ENCODE results near the gene ABCC12.
"Not testable (repeated sequence)": the region's sequence is repeated elsewhere in the genome, so short reads cannot be mapped to it uniquely, and the experiment has no call there.

Gene ABCC12

DNA sequence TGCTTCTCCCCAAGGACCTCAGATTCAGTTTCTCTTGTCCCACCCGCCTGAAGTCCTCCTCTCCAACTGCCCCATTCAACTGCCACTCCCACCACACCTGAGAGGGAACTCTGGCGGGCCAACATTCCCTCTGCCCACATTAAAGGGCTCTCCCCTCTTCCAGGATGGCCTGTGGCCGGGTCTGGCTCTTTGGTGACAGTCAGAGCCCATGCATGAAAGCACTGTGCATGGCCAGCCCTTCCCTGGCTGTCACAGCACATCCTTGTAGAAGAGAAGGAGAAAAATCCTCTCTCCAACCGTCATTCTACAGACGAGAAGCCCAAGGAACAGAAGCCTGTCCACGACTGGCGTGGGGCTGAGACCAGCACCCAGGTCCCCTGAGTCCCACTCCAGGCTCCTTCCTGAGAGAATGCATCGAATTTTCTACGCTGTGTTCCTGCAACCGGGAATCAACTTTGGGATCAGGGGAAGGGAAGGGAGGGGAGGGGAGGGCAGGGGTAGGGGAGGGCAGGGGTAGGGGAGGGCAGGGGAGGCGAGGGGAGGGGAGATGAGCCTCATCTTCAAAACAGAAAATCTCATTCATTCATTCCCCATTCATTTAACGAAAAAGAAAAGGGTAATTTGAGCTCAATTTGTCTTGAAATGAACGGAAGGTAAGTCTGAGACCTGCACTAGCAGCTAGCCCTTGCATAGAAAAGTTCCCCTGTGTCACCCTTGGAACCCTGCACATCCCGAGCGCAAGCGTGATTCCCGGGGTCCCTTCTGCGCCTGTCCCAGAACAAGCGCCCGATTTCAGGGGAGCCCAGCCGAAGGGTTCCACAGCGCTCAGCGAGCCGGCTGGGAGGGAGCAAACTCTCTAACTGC lies at the start of gene ABCC12:
Gene ABCC12 (minus strand): TSS at position 68 of the 864 bp plus-strand sequence. CDS start 9,569 bp downstream, outside the sequence.
- no peak for DNase-seq

DNA sequence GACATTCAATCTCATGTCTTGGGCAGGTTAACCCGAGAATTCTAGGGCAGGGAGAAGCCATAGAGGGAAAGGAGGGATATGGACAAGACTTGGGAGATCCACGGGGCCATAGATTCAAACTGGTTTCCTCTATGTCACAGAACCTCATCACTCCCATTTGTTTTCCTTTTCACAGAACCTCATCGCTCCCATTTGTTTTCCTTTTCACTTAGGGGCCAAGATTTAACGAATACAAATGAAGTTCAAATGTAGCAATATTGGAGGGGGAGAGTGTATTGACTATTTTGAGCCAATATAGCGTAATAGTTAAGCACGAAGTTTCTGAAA lies 49.0 kb upstream of the ABCC12 start:
- DNase-seq: no peak

DNA sequence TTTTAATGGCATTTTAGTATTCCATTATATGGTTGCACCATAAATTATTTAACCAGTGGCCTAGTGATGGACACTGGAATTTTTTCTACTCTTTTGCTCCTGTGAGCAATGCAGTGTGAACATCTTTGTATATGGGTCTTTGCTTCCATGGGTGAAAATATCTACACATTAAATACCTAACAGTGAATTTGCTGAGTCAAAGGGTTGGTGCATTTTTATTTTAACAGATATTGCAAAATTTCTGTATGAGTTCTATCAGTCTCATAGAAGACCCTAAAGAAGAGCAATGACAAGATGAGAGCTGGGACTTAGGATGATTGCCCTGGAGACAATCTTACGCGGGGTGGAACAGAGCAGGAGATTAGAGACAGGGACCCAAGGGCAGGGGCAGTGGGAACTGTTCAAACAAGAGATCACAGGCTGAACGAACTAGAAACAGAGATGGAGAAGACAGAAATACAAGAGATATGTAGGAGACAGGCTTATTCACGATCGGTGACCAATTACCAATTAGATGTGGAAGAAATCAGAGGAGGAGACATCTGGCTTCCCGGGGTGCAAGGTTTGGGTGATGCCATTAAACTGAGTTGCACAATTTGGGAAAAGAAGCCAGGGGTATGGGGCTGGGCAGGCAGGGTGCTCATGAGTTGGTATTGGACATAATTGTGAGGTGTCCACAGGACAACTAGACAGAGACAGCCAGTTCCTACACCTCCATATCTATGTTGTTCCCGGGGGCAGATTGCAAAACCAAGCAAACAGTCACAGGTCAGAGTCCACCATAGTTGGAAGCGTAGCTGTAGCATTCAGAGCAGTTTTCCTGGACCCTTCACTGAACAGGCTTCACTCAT lies 48.4 kb upstream of the ABCC12 start:
- DNase-seq: no peak

DNA sequence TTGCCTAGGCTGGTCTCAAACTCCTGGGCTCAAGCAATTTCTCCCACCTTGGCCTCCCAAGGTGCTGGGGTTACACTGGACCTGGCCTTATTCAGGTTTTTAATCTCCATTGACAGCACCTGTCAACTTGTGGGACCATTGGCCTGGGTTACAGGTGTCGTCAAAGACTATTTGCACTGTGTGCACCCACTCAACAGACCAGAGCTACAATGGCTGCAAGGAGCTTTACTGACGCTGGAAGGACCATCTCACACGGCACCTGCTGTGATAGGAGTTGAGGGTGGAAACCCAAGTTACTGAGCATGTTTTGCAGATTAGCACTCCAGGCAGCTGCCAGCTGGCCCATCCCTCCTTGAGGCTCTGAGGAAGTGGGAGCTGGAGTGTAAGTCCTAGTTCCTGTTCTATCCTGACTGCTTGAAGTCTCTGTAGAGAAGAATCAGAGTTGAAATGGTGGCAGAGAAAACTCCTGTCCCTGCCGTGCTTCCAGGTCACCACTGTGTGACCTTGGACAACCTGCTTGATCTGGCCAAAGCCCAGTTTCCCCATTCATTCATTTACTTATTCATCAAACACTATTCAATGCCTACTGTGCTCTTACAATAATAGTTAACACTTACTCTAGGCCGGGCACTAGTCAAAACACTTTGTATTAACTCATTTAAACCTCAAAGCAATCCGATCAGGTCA lies 45.9 kb upstream of the ABCC12 start:
- DNase-seq: no peak

DNA sequence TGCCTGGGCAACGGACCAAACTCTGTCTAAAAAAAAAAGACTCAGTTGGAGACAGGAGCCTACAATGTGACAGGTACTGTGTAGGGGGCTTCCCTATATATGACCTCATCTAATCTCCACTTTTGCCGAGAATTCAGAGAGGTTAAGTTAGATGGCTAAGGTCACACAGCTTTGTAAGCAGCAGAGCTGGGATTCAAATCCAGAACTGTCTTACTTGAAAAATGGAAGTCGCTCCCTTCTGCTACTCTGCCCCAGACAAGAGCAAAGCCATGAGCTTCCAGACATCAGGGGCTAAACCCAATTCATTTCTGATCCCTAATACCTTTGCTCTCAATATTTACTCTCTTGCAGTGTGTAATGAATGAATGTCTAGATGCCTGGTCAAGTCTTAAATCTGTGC lies 41.5 kb upstream of the ABCC12 start:
- no peak for DNase-seq

DNA sequence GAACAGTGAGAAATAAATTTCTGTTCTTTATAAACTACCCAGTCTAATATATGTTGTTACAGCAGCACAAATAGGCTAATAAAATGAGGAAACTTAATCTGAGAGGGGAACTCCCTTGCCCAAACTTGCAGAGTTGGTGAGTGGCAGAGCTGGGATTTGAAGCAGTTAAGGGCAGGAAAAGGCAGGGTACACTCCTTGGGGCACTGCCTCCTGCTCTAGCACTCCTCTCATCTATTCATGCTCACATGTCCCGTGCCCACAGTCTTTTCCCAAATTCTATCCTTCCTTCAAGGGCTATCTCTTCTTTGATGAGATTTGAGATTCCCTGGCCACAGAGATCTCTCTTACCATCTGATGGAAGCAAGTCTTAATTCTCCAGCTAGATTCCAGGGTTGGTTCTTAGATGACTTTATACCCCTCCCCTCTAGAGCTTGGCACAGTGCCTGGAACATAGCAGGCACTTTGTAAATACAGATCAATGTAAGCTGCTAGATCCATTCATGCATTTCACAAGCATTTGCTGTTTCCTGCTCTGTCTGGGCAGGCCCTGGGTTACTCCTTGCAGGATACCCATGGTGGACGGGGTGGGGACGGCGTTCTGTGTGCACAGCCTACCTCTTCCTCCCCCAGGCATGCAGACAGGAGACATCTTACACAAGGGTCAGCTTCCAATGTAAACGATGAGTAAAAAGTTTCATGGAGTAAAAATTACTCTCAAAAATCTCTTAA lies 39.2 kb upstream of the ABCC12 start:
- DNase-seq: peak; percentile 34

DNA sequence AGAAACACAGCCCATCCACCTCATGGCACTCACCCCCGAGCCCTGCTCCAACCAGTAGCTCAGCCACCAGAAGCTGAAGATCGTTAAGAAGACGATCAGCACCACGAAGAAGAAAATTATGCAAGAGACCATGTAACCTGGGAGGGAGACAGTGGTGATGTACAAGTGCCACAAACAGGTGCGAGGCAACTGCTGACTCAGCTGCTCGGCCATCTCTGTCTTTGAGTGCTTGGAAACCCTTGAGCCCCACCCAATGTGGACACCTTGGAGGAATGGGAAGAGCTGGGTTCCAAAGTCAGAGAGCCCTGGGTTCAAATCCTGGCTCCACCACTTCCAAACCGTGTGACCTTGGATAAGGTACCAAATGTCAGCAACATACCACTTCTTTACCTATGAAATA lies 38.1 kb upstream of the ABCC12 start:
- no peak for DNase-seq

DNA sequence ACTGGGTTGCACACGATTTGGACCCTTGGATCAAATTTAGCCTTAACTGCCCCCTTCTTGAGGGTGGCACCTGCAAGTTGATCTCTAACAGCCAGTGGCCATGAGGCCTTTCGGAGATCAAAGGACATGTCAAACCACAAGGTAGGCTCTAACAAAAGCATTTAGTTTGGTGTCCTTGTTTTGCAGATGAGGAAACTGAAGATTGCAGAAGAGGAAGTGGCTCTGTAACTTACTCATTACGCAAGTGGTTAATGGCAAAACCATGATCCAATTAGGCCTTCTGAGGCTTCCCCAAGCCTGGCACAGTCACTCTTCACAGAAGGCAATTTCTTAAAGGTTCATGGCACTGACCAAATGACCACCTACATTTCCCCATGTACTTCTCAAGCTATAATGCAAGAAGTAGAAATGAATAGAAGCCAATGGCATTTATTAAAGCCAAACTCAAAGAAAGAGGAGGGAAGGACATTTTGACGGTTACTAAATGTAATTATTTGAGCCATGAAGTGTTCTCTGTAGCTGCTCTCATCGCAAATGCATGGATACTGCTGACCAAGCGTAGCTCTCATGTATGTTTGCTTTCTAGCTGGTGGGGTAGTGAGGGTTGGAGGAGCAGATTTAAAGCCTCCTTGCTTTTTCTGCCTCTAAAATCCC lies 32.8 kb upstream of the ABCC12 start:
- no peak for DNase-seq

DNA sequence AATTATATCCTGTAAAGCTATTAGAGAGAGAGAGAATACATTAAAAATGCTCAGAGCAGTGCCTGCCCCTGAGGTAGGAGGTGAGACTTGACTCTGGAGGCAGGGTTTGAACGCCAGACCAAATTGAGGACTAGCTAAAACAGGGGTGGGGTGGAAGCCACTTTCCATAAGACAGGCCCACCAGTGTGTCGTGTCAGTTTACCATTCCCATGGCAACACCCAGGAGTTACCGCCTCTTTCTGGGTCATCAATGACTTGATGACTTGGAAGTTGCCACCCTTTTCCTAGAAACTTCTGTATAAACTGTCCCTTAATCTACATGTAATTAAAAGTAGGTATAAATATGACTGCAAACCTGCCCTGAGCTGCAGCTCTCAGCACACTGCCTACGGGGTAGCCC lies 32.0 kb upstream of the ABCC12 start:
- no peak for DNase-seq

DNA sequence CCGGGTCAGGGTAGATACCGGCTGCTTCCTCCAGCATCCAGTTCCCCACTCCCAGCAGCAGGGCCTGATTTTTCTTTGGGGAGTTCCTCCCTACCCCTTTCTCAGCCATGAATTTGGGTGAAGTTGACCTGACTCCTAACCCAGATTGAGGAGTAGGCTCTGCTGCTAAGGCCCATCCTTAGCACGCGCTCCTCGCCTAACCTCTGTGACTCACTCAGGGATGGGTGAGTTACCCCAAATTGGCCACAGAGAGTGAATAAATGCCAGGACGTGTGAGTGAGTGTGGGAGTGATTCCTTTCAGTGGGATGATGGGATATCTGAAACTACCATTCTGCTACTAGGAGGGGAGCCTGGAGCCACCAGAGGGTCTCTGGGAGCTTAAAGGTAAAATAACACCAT lies 28.9 kb upstream of the ABCC12 start:
- no peak for DNase-seq

DNA sequence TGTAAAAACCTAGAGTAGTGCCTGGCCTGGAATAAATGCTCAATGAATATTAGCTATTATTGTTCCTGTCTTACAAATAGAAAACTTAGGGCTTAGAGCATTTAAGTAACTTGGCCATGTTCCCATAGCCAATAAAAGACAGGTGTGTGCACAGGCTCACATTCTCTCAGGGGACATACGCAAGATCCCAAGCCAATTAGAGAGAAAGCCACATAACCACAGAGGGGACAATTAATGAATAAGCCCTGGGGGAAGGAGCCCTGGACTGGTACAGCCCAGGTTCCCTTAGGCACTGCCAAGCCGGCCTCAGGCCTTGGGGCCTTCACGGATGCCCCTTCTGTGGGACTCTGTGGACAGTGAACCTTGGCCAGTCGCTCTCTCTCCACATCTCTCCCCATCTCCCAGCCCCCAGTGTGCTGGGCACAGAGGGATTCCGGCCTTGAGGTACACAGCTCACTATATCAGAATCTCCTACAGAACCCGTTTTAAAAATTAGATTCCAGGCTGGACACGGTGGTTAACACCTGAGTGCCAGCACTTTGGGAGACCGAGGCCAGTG lies 27.3 kb upstream of the ABCC12 start:
- no peak for DNase-seq

DNA sequence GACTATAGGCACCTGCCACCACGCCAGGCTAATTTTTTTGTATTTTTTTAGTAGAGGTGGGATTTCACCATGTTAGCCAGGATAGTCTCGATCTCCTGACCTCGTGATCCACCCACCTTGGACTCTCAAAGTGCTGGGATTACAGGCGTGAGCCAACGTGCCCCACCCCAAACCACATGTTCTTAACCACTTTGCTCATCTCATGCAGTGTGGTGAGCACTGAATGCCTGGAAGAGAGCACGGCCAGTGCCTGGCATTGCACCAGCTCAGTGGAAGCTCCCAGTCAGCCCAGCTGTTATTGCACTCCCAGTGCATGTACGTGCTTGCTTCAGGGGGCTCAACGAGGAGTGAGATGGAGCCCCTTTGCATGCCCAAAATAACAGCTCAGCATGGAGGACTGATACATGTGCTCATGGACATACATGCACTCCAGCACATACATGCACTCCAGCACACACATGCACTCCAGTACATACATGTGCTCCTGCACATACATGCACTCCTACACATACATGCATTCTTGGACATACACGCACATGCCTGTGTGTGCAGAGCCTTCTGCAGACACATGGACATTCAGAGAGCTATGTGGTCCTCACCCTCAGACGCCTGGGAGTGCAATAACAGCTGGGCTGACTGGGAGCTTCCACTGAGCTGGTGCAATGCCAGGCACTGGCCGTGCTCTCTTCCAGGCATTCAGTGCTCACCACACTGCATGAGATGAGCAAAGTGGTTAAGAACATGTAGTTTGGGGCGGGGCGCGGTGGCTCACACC lies 26.1 kb upstream of the ABCC12 start:
- not testable (repeated sequence) for DNase-seq

DNA sequence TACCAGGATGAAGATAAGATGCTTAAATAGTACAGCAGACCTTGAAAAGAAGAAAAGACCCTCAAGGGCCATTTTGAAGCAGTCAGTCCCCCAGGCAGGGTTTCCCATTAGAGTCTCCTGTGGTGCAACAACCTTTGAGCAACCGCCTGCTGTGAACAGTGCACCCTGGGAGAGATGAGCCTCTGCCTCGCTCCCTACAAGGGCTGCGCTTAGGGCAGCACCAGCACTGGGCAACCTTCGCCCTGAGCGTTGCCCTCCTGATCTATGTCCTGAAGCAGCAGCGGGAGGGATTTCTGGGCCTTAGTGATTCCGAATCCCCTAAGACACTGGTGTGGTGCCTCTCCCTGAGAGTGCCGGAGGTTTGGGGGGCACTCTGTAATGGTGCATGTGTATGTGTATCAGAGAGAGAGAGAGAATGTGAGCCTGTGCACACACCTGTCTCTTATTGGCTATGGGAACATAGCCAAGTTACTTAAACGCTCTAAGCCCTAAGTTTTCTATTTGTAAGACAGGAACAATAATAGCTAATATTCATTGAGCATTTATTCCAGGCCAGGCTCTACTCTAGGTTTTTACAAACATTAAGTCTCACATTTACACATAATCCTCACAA lies 25.2 kb upstream of the ABCC12 start:
- no peak for DNase-seq

DNA sequence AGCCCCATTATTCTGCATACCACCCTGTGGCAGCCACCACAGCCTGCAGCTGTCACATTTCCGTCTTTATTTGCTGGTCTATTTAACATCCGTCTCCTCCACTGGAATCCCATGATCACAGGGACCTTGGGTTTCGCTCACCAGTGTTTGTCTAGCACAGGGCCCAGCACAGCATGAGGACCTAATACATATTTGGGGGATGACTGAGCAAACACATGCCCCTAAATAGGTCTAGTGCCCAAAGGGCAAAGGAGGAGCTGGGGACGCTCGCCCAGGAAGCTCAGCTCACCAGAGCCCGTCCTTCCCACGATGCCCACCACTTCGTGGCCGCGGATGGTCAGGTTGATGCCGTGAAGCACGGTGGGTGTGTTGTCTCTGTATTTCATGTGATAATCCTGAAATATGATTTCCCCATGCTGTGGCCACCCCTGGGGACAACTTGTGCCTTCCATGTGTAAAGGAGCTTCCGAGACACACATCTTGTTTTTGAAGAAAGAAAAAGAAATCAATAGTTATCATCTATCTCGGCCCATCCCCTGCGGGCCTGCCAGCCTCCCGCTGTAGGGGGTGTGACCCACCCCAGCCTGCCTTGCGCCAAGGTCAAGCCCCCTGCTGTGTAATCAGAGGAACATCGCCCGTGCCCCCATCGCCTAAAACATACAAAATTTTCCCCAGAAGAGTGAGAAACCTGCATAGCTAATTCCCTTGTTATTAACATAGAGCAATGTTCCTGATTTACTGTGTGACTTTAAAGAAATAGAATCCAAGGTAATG lies 21.0 kb upstream of the ABCC12 start:
- DNase-seq: no peak

DNA sequence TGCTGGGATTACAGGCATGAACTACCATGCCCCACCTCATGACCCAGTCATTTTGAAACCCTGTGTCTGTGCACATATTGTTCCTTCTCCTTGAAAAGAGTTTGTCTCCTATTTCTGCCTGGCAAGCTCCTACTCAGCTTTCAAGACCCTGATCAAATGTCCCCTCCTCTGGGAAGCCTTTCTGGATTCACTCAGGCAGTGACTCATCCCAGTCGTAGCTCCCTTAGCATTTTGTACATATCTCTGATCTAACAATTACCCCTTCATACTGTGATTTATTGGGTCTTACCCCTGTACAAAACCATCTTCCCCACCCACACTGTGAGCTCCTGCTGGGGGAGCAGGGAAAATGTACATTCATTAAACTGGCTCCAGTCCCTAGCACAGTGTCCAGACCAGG lies 18.1 kb upstream of the ABCC12 start:
- no peak for DNase-seq

DNA sequence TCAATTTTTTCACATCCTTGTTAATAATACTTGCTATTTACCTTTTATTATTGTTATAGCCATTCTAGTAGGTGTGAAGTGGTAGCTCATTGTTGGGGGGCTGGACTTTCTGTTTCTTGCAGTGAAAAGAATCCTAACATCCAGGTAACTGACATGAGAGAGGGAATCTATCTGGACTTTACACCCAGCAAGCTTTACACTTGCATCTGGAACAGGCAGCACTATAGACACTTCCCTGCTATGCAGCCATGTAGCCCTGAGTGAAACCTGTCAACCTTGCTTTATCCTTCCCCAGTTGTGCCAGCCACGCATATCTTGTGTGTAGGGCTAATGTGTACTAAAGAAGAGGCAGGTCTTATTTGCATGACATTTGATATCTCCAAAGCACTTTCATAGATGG lies 16.9 kb upstream of the ABCC12 start:
- DNase-seq: no peak

DNA sequence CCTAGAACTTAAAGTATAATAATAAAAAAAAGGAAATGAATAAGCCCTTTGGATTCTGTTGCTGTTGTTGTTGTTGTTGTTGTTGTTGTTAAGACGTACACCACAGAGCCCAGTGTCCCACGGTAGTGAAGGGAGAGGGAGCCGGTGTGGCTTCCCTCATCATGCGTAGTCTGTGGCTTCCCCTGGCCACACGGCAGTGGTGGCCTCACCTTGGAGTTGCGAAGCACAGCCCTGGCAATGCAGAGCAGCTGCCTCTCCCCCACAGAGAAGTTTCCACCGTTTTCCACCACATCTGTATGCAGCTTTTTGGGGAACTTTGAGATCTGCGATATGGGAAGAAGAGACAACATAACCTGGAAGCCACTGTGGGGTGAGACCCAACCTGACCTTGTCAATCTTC lies 14.1 kb upstream of the ABCC12 start:
- no peak for DNase-seq

DNA sequence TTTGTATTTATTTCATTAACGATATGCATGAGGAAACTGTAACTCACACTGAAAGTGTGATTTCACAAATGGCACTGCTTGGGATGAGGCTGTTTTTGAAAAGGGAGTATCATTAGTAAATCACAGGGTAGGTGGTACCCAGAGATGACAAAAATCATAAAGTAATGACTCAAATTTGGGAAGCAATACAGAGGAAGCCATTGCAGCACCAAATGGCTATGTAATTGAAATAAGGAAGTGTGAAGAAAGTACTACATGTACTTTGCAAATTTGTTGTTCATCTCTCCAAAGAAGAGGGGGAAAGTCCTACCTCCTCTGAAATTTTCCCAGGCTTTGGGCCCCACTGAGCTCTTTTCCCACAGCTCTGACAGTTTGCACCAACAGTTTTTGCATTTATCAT lies 12.3 kb upstream of the ABCC12 start:
- no peak for DNase-seq

DNA sequence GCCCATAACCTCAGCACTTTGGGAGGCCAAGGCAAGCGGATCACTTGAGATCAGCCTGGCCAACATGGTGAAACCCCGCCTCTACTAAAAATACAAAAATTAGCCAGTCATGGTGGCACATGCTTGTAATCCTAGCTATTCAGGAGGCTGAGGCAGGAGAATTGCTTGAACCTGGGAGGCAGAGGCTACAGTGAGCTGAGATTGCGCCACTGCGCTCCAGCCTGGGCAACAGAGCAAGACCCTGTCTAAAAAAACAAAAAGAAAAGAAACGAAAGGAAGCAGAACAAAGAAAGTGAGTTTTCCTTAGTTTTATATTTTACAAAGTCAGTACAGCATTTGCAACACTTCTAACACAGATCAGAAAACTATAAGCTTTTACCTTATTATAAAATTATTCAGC lies 10.8 kb upstream of the ABCC12 start:
- not testable (repeated sequence) for DNase-seq

All from NCI-H1092 (cell line).